HL-60/S4 (cell line): ENCODE measurements around the gene ZNF469.

Source experiments
- in situ Hi-C: fragments of 300-500 bp; cut with MboI; formaldehyde crosslinking; loops from 2 replicates; pipeline ENCODE4 v1.14.3; 2022; ENCODE audit warnings: low sequenced_read_pairs

The ZNF469 gene

GRCh38 chr16:88347656-88348376 is 34.9 kb upstream of the ZNF469 start:
- in situ Hi-C loops = no loop called here

DNA sequence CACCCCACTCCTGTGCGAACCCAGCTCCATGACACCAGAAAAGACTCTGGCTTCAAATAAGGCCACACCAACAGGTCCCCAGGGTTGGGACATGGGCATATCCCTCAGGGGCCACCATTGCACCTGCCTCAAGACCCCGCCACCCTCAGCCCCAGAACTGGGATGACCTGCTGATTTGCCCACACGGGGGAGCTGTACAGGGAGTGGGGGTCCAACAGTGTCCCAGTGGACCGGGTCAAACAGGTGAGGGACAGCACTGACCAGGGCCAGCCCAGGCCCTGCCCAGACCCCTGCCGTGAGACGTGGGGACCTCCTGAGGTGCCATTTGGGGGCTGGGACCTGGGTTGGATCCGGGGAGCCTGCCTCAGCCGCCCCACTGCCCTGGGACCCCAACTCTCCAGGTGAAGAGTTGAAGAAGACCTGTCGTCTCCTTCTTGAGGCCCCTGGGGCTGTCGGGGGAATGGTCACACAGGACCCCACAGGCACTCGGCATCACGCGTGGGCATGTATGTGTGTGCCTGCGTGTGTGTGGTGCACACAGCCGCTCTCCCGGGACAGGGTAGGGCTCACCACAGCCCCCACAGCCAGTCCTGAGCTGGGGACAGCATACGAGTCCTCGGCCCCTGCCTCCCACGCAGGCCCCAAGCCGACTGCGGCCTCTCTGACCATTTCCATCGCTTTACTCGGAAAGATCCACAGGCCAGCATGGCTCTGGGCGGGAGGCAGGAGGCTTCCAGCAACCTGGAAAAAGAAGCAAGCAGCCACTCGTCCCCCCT is 34.2 kb upstream of the ZNF469 start:
- in situ Hi-C loops = no loop called here

- in situ Hi-C loops = no loop called here
These were observed 33.4 kb upstream of the ZNF469 start for GRCh38 chr16:88349153-88349902.

- in situ Hi-C loops = no loop called here
These were observed 32.6 kb upstream of the ZNF469 start for GRCh38 chr16:88349903-88350900.

- in situ Hi-C loops = no loop called here
These were observed 31.8 kb upstream of the ZNF469 start for GRCh38 chr16:88350922-88351321.

DNA sequence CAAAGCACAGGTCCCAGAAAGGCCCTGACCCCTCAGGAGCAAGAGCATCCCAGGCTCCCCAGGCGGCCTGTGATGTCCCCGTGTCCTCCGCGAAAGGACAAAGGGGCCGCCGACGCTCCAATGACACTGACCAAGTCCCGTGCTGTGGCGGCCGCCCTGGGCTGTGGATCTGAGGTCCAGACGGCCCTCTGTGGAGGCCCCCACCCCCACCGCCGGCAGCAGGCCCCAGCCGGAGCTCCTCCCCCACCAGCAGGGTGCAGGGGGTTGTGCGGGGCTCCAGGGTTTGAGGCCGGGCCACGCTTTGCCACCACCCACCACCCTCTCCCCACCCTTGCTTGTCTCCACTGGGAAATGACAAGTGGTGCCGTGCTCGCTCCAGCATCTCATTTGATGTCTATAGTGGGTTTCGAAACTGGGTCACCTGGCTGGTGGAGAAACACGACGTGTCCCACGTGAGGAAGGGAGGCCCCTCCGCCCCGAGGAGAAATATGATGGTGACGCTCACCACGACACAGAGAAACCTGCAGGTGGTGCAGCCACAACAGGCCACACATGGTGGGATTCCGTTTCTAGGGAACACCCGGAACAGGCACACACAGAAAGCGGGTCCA is 31.2 kb upstream of the ZNF469 start:
- in situ Hi-C loops = no loop called here

- in situ Hi-C loops = no loop called here
These were observed 30.2 kb upstream of the ZNF469 start for GRCh38 chr16:88352261-88353200.

DNA sequence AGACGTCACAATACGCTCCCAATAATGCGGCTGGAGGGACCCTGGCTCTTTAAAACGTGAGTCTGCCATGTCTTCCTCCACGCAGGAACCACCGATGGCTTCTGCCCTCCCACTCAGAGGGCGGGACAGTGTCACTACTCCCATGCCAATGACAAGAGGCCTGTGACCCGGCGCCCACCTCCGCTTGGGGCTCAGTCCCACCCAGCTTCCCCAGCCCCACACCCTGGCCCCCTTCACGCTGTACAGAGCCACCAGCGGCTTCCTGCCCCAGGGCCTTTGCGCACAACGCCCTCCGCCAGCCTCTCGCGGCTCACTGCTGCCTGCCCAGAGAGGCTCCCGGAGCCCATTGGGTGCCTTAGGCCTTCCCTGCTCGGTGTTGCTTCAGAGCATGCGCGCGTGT is 29.5 kb upstream of the ZNF469 start:
- in situ Hi-C loops = no loop called here

DNA sequence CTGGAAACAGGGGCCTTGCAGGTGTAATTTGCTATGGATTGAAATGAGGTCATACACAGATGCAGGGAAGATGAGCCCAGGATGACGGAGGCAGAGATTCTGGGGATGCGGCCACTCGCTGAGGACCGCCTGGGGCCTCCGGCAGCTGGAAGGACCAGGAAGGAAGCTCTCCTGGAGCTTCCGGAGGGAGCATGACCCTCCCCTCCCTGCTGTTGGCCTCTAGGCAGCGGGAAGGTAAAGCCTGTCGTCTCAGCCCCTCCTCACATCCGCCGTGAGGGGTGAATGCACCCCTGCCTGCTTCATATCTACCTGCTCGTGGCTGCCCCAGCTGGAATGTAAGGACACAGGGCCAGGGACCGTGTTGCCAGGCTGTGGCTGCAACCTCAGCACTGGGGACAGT is 29.1 kb upstream of the ZNF469 start:
- in situ Hi-C loops = no loop called here

GRCh38 chr16:88354229-88355092 is 28.3 kb upstream of the ZNF469 start:
- in situ Hi-C loops = no loop called here

- in situ Hi-C loops = no loop called here
These were observed 27.7 kb upstream of the ZNF469 start for GRCh38 chr16:88355093-88355388.

DNA sequence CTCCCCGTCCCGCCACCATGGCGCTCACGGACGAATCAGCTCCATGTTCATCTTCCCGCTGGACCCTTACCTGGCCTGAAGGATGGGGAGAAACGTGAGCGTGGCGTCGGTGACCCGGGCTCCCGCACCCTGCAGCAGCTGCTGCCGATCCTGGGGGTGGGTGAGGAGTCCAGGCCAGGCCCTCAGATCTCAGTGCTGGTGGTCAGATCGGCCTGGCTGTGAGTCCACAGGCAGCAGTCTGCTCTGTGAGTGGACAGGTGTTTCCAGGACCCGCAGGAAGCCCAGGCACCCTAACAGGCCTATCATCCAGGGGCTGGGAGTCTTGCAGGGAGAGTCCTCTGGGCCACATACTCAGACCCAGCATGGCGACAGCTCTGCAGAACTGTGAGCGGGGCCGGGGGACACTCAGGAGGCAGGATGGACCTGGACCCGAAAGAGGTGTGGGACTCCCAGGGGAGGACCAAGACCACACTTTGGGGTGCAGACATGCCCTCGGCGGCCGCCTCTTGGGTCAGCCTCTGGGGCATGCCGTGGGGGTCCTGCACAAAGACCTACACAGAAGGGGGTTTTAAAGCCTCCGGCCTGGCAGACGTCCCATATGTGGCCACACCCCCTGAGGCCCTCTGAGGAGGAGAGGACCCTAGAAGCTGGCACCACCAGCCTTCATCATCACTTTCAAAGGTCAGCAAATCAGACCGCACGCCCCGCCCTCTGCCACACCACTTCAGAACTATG is 27.2 kb upstream of the ZNF469 start:
- in situ Hi-C loops = no loop called here

- in situ Hi-C loops = no loop called here
These were observed 26.5 kb upstream of the ZNF469 start for GRCh38 chr16:88356124-88356726.

DNA sequence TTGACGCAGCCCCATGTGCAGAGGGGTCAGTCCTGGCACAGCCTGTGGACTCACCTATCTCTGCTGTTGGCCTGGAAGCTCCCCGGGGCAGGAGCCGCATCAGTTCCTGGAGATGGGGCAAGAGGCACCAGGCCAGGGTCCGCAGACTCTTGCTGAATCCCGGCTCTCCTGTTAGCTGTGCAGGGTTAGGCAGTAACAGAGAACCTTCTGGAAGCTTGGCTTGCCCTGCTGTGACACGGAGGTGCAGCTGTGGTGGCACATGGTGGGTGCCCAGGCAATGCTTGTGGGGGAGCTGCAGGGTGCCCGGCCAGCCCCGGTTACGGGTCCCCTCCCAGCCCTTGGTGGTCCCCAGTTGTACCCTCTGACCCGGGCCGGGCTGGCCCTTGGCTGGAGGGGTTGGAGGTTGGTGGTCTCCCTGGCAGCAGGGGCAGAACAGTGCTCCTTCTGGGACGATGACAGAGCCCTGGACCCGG is 26.0 kb upstream of the ZNF469 start:
- in situ Hi-C loops = no loop called here

GRCh38 chr16:88357317-88358022 is 25.3 kb upstream of the ZNF469 start:
- in situ Hi-C loops = no loop called here

- in situ Hi-C loops = no loop called here
These were observed 24.7 kb upstream of the ZNF469 start for GRCh38 chr16:88358023-88358420.
